Caco-2 (cell line): Measurements from ENCODE around the gene RBSN. TPM values are rescaled to one million over a fixed set of nuclear protein-coding genes. Genes with fewer than 3 reads are reported as not detected.

Experiments used
- BruUV-seq: library from RNA; stranded (reverse); fragments of 400-500 nt; replicated peaks from 2 replicates; lab custom pipeline; 2021; lab: Mats Ljungman, UMichigan
- CTCF ChIA-PET: fragments of 300-600 bp; sonication (Branson Sonifier 250); formaldehyde crosslinking; loops from one replicate; lab custom pipeline; 2022; ENCODE audit warnings: antibody characterized with exemption; lab: Charles Lee
- POLR2A ChIA-PET: fragments of 300-600 bp; sonication (Branson Sonifier 250); formaldehyde crosslinking; loops from one replicate; lab custom pipeline; 2022; ENCODE audit warnings: antibody characterized with exemption; lab: Charles Lee
- DNase-seq, 2 experiments: peaks; one replicate each; pipeline versions ENCODE4 v3.0.0 to v3.0.0-alpha.2; 2020 to 2022
- H3K27me3 ChIP-seq: replicated peaks from 2 replicates; pipeline ENCODE4 v1.6.0; 2011; ENCODE audit warnings: low read length; ENCODE audit not compliant: control insufficient read depth, insufficient read depth
- H3K36me3 ChIP-seq: 2 replicates; pipeline ENCODE4 v1.5.1; 2011; ENCODE audit warnings: low read length; ENCODE audit not compliant: control insufficient read depth, insufficient read depth
- H3K4me1 ChIP-seq: fragments of 250-450 bp; sonication (Bioruptor Pico); 2 replicates; pipeline ENCODE4 v1.5.1; 2020; ENCODE audit warnings: mild to moderate bottlenecking
- H3K4me3 ChIP-seq: 2 replicates; pipeline ENCODE4 v1.5.1; 2011; ENCODE audit warnings: low read depth, mild to moderate bottlenecking, control low read depth, low read length
- H3K9me3 ChIP-seq: fragments of 250-450 bp; sonication (Bioruptor Pico); 2 replicates; pipeline ENCODE4 v1.5.1; 2020; ENCODE audit warnings: mild to moderate bottlenecking, moderate library complexity
- H3K27ac Mint-ChIP-seq: one replicate; pipeline ENCODE4 v1.8.0; 2022; ENCODE audit warnings: mixed read lengths; ENCODE audit not compliant: unreplicated experiment
- H3K27me3 Mint-ChIP-seq: one replicate; pipeline ENCODE4 v1.8.0; 2022; ENCODE audit warnings: mixed read lengths; ENCODE audit not compliant: insufficient read depth, unreplicated experiment
- H3K36me3 Mint-ChIP-seq: one replicate; pipeline ENCODE4 v1.8.0; 2022; ENCODE audit warnings: mild to moderate bottlenecking, mixed read lengths; ENCODE audit not compliant: insufficient read depth, unreplicated experiment
- H3K4me1 Mint-ChIP-seq: one replicate; pipeline ENCODE4 v1.8.0; 2022; ENCODE audit warnings: low read depth, mixed read lengths; ENCODE audit not compliant: unreplicated experiment
- H3K4me3 Mint-ChIP-seq: one replicate; pipeline ENCODE4 v1.8.0; 2022; ENCODE audit warnings: mild to moderate bottlenecking, moderate library complexity, mixed read lengths; ENCODE audit not compliant: unreplicated experiment
- H3K9me3 Mint-ChIP-seq: one replicate; pipeline ENCODE4 v1.8.0; 2022; ENCODE audit warnings: mixed read lengths; ENCODE audit not compliant: unreplicated experiment
- CTCF ChIP-seq, 2 experiments: fragments of 200-600 bp in 1 of 2; IDR thresholded peaks; 1 replicate in 1 of 2; 2 replicates in 1 of 2; pipeline versions ENCODE4 v1.5.1 to v1.8.0; 2011 to 2022; ENCODE audit warnings: antibody characterized with exemption in 1 of 2, control low read depth in 1 of 2, inconsistent platforms in 1 of 2, low read depth in 1 of 2, low read length in 1 of 2, mild to moderate bottlenecking in 1 of 2, moderate library complexity in 1 of 2; ENCODE audit not compliant: insufficient read depth in 1 of 2, severe bottlenecking in 1 of 2, unreplicated experiment in 1 of 2
- intact Hi-C: fragments of 100-400 bp; cut with micrococcal nuclease; formaldehyde crosslinking; loops from one replicate; pipeline ENCODE4 v1.10.0; 2022; ENCODE audit not compliant: unreplicated experiment
- total RNA-seq: library from RNA; stranded (reverse); gene quantifications from 2 replicates; pipeline ENCODE4 v1.2.3, GENCODE V29; 2022

The RBSN gene
- total RNA-seq, 1 experiment from 2014 or later = 19.7 TPM

- Histone ChIP-seq H3K27me3 (no peaks in the 10 kb centered on the region), H3K9me3 (no peaks in the 10 kb centered on the region), H3K4me3 (no peak overlapping the region), H3K4me1 (no peaks in the 10 kb centered on the region), H3K36me3 (no peaks in the 10 kb centered on the region; the same call in 1 of the 2 replicates)
- CTCF ChIA-PET = no interaction called here
- no peaks in the 10 kb centered on the region for H3K9me3 Mint-ChIP-seq
- TF ChIP-seq CTCF (IDR thresholded peaks at IDR 0.05; ENCODE audit: insufficient read depth in 1 of 2, low read depth in 1 of 2, low read length in 1 of 2, severe bottlenecking in 1 of 2, unreplicated experiment in 1 of 2) = no peak
- H3K27me3 Mint-ChIP-seq = no peaks in the 10 kb centered on the region
- no peak overlapping the region for H3K27ac Mint-ChIP-seq
- no TSS peak for BruUV-seq
- H3K36me3 Mint-ChIP-seq = peaks cover 37% of the 10 kb centered on the region
- POLR2A ChIA-PET = no interaction called here
- intact Hi-C loops = no loop called here
- H3K4me3 Mint-ChIP-seq = no peak overlapping the region
- H3K4me1 Mint-ChIP-seq = no peaks in the 10 kb centered on the region
- DNase-seq = no peak
Observed at GRCh38 chr3:15083252-15083651, 15.7 kb downstream of the RBSN start.

- no peak for DNase-seq
Observed at GRCh38 chr3:15081960-15082664, 16.8 kb downstream of the RBSN start.

GRCh38 chr3:15079091-15079490, 19.9 kb downstream of the RBSN start:
- H3K9me3 Mint-ChIP-seq = no peaks in the 10 kb centered on the region
- BruUV-seq = no TSS peak
- POLR2A ChIA-PET = no interaction called here
- H3K27me3 Mint-ChIP-seq = no peaks in the 10 kb centered on the region
- Histone ChIP-seq H3K9me3 (no peaks in the 10 kb centered on the region), H3K36me3 (no peaks in the 10 kb centered on the region; the same call in none of the 2 replicates), H3K4me1 (no peaks in the 10 kb centered on the region), H3K27me3 (no peaks in the 10 kb centered on the region), H3K4me3 (no peak overlapping the region)
- no peak overlapping the region for H3K4me3 Mint-ChIP-seq
- no peak overlapping the region for H3K27ac Mint-ChIP-seq
- no peaks in the 10 kb centered on the region for H3K4me1 Mint-ChIP-seq
- DNase-seq = no peak
- CTCF ChIA-PET = no interaction called here
- no peak for TF ChIP-seq CTCF (IDR thresholded peaks at IDR 0.05; ENCODE audit: insufficient read depth in 1 of 2, low read depth in 1 of 2, low read length in 1 of 2, severe bottlenecking in 1 of 2, unreplicated experiment in 1 of 2)
- intact Hi-C loops = no loop called here
- H3K36me3 Mint-ChIP-seq = peaks cover 34% of the 10 kb centered on the region

More at GRCh38 chr3:15081960-15082664, 16.8 kb downstream of the RBSN start:
- BruUV-seq = no TSS peak
- Histone ChIP-seq H3K9me3 (no peaks in the 10 kb centered on the region), H3K4me3 (no peak overlapping the region), H3K27me3 (no peaks in the 10 kb centered on the region), H3K4me1 (no peaks in the 10 kb centered on the region), H3K36me3 (no peaks in the 10 kb centered on the region; the same call in 1 of the 2 replicates)
- H3K27me3 Mint-ChIP-seq = no peaks in the 10 kb centered on the region
- peaks cover 37% of the 10 kb centered on the region for H3K36me3 Mint-ChIP-seq
- CTCF ChIA-PET = no interaction called here
- H3K4me1 Mint-ChIP-seq = no peaks in the 10 kb centered on the region
- H3K9me3 Mint-ChIP-seq = no peaks in the 10 kb centered on the region
- no peak for TF ChIP-seq CTCF (IDR thresholded peaks at IDR 0.05; ENCODE audit: insufficient read depth in 1 of 2, low read depth in 1 of 2, low read length in 1 of 2, severe bottlenecking in 1 of 2, unreplicated experiment in 1 of 2)
- POLR2A ChIA-PET = no interaction called here
- intact Hi-C loops = no loop called here
- no peak overlapping the region for H3K27ac Mint-ChIP-seq
- H3K4me3 Mint-ChIP-seq = no peak overlapping the region
